Pons (tissue), 1 donor: ENCODE data around the gene NUP210.

ENCODE experiments used
- DNase-seq: peaks from one replicate; pipeline ENCODE4 v3.0.0-alpha.2; 2016; ENCODE audit warnings: low spot score

The NUP210 gene

DNA sequence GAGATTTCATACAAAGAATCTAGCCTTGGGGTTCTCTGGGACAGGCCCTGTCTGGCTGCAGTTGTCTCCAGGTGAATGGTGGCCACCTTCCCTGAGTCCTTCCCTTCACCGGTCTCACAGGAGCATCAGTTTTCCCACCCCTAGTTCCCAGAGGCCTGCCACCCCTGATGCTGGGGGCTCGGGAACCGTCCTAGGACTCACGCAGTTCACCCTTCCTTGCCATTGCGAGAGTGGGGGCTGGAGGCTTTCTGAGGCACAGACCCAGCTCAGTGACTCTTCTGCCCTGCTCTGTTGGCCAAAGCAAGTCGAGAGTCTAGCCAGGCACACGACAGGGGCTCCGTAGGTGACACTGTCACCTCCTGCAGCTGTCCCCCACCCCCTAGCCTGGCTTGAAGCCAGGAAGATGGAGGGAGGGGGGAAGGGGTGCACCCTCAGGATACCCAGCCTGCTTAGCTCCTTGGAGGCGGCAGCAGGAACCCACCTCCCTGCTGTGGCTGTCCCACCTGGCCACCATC lies 130.3 kb downstream of the NUP210 start:
- DNase-seq, result no peak

DNA sequence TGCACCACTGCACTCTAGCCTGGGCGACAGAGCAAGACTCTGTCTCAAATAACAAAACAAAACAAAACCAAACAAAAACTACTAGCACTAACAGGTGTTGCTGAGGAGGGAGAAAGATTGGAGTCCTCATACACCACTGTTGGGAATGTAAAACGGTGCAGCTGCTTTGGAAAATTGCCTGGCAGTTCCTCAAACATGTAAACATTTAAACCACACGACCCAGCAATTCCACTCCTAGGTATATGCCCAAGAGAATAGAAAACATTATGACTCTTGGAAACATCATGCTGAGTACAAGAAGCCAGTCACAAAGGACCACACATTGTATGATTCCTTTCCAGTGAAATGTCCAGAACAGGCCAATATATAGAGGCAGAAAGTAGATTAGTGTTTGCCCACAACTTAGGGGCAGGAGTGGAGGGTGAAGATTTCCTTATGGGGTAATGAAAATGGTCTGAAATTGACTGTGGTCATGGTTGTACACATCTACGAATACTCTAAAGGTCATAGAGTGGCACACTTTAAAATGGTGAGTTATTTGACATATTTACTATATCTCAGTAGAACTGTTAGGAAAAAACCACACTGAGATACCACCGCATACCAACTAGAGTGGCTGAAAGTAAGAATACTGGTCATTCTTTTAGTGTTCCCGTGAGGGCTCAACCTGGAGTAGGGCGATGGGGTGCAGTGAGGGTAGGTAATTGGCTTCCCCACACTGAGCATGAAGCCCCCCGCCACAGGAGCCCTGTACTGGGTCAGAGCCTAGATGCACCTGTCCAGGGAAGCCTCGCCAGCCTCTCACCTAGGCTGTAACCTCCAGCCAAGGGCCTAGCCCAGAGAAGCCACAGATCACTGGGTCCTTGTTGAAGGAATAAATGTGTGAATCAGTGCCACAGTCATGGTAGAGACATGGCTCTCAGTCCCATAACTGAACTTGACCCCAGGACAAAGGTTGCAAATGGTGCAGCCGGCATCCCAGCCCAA lies 131.1 kb downstream of the NUP210 start:
- no peak for DNase-seq

DNA sequence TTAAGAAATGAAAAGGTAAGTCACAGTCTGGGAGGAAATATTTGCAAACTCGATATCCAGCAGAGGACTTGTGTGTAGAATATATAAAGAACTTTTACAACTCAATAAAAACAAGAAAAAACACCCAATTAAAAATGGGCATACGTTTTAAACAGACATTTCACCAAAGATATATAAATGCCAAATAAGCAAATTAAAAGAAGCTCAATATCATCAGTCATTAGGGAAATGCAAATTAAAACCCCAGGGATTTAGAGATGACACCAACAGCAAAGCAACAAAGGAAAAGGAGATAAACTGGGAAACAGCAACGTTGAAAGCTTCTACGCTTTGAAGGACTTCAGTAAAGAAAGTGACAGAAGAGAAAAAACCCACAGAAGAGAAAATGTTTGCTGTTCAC lies 132.3 kb downstream of the NUP210 start:
- no peak for DNase-seq

DNA sequence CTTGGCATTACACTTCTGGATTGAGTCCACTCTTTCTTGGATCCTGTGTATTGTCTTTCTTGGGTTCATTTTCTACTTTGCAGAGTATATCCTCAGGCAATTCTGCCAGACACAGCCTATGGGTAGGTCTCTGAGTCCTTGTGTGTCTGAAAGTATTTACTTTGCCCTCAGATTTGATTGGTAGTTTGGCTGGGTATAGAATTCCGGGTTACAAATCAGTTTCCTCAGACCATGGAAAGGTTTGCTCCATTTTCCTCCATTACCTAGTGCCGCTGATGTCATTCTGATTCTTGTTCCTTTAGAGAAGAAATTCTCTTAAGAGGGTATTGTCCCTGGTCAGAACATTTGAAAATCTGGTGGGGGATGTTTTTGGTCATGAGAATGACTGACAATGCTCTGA lies 133.2 kb downstream of the NUP210 start:
- DNase-seq, result no peak

DNA sequence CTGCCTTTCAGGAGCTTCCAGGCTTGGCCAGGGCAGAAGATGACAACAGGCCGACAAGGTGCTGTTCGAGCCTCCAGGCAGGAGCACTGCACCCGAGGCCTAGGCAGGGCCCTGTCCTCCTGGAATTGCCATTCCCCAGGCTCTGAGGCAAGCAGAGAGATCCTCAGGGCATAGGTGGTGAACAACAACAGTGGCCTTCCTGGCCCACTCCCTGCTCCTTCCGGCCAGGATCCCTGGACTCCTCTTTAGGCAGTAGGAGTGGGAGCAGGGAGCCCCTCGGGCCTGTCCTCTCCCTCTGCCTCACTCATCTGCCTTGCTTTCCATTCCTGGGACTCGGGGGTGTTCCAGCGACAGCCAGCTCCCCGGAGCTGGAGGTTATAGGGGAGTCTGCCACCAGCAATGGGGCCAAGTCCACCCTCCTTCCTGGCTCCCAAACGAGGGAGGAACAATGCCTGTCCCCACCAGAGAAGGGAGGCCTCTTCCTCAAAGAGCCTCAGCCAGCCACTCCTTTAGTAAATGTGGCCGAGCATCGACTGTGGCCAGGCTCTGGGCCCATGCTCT lies 135.0 kb downstream of the NUP210 start:
- no peak for DNase-seq

DNA sequence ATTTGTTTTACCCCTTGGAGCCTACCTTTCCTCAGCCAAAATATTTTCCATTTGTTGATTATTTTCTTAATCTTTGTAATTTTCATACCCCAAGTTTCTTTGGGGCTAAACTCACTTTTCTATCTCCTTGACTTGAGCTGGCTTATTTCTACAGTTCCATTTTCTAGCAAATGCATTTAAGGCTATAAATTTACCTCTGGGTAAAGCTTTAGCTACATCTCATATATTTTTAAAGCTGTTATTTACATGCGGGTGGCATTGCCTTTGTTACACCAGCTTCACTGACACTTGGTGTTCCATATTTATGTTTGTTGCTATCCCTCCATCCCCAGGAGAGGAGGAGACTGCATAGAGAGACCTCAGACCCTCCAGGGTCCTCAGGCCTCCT lies 136.3 kb downstream of the NUP210 start:
- DNase-seq, result no peak

DNA sequence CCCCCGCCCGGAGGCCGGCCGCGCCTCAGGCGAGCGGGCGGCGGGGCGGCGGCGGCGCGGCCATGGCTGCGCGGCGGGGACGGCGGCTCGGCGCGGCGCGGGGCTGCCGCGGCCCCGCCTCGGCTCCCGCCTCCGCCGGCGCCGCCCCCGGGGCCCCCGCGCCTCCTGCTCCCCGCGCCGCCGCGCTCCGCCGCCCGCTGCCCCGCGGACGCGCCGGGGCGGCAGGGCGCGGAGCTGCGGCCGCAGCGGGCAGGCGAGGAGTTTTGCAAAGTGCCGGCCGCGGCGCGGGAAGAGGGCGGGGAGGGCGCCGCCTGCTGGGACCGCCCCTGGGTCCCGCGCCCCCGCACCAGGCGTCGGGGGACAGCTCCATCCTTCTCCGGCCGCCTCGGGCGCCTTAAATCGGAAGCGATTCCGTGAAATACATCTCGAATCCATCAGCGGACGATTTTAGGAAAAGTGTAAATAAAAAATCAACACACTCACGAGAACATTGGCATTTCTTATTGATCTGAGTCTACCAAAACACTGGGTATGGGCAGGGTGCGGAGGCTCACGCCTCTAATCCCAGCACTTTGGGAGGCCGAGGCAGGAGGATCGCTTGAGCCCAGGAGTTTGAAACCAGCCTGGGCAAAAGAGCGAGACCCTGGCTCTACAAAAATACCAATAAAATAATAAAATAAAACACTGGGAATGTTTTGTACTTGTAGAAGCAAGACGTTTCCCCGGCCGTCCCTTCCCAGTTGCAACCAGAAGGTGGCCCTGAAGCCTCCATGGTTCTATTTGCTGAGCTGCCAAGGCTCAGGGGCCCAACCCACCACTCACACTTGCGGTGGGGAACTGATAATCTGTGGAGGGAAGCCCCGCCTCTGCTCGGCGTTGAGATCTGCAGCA lies 136.9 kb downstream of the NUP210 start:
- no peak for DNase-seq

DNA sequence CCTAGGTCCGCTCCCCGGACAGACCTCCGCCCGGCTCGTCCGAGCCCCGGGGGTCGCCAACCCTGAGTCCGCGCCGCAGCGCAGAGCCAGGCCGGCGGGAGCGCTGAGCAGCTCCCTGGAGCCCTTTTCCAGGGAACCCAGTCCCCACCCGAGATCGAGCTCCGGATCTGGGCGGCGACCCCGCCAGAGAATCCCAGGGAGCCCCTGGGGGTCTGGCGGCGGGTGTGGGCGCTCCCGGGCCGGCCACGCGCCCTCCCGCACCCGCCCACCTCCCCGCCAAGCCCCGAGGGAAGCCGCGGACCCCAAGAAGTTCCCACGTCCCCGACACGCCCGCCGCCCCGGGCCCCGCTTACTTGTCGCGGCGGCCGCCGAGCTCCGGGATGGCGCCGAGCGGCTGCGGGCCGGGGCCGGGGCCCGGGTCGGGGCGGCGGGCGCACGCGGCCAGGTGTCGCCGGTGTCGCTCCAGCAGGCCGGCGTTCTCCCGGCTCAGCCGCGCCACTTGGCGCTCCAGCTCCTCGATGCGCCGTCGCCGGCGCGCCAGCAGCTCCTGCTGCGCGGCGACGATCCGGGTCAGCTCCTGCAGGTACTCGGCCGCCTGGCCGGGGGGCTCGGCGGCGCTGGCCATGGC lies 137.7 kb downstream of the NUP210 start:
- no peak for DNase-seq

DNA sequence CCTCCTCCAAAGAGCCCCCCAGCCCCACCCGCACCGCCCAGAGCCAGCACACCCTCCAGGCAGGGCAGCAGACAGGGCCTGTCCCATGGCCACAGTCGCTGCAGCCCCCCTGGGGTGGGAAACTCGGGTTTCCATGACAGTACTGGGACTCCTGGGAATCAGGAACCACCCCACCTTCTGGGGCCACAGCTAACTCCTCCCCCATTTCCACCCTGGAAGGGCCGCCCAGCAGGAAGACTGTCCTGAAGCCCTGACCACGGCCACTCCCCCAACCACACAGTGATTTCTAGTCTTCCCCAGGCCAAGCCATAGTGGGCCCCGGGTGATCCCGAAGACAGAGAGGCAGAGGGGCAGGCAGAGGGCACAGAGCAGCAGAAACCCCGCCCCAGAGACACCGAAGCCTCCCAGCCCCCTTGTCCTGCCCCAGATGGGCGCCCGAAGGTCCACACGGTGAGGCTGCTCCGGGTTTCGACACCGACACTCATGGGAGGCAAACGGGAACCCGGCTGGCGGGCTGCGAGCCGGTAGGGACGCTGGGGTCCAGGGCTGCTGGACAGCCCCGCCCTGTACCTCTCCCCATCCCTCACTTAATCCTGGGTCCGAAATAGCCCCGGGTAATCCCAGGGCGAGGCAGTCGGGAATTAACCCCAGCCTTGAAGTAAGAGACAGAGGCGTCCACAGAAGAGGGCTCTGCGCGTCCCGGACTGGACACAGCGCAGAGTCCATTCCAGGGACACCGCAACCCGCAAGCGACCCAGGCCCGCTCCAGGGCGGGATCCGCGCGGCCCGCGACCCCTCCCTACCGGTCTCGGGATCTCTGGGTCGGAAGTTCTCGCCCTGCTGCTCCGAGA lies 138.4 kb downstream of the NUP210 start:
- no peak for DNase-seq

DNA sequence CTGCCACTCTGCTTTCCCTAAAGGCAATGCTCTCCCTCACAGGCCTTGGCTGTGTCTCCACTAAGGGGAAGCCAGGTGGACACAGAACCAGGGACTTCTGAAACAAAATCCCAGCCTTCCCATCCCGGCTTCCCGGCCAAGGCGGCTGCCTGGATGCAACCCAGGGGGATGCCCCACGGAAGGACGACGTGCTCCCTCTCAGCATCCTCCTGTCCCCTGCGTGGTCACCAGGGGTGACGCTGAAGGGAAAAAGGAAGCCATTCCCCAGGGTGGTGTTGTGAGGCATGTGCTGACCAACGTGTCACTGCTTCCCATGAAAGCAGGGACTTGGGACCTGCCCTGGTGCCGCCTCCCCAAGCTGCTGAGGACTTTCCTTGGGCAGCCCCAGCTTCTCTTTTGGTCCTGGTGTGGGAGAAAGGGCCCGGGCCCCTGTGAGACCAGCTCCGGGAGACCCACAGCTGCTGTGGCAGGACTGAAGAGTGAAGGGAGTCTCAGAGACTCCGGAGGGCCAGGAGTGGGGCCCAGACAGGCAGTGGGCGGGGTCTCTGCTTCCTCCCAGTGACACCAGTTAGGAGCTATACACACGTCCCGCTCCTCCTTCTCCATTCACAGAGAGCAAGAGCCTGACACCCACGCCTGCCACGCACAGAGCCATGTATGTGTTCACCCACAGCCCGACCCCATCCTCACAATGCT lies 139.2 kb downstream of the NUP210 start:
- no peak for DNase-seq

DNA sequence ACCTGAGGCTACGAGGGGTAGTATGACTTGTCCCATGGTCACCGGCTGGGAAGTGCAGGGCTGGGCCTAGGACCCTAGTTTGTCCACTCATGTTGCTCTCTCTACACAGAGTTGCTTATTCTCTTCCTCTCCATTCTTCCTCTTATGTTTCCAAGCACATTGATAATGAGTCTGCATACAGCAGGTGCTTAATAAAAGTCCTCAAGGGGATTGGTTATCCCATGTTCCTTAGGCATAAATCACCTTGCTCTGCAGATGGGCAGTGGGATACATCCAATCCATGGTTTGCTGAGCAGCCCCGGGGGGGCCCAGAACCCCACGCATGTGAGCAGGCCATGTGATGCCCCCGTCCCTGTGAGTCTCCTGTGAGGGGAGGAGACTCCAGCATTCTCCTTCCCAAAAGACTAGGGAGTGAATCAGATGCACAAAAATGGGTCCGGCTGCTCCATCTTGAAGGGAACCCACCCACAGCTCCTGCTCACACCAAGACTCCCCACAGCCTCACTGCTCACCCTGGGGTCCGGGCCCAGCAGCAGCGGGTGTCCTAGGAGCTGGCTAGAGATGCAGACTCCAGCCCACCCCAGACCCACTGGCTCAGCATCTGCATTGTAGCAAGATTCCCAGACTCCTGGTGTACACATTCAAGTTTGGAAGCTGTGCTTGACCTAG lies 139.9 kb downstream of the NUP210 start:
- DNase-seq, result no peak

DNA sequence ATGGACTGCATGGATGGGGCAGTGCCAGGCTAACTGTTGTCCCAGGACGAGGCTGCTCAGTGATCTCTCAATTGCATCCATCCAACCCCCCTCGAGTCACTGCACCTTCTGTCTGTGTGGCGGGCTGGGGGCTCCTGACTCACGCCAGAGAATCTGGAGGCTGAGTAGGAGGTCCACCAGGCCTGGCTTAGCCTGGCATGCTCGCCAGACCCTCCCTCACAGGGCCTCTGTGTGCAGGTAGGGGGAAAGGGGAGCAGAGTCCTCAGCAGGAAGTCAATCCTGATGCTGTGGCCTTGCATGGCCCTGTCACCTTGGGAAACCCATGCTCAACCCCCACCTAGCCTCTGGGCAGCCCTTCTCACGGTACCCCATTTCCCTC lies 140.6 kb downstream of the NUP210 start:
- no peak for DNase-seq

DNA sequence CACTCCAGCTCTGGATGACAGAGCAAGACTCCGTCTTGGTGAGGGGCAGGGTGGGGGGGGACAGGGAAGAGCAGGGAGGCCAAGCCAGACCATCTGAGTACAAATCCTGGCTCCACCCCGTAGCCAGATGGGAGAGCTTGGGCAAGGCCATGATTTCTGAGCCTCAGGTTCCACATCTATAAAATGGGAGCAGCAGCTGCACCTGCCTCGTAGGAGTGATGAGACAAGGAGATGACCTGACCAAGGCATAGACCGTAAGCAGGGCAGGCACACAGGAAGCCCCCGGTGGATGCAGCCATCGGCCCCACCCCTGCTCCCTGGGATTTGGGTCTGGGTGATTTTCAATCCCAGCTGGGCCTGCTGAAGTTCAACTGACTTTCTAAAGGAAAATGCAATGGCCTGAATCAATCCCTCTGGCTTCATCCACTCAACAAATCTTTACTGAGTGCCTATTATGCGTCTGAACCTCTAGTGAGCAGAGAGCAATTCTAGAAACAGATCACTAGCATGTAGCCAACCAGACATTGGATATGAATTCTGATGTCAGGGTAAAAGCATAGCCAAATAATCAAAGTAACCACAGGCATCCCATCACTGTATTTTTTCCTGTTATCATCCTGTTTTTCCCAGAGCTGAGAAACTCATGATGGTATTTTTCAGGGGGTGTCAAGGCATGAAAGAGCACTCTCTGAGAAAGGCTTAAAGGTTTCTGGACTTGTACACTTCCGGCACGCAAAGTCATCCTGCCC lies 141.2 kb downstream of the NUP210 start:
- no peak for DNase-seq

DNA sequence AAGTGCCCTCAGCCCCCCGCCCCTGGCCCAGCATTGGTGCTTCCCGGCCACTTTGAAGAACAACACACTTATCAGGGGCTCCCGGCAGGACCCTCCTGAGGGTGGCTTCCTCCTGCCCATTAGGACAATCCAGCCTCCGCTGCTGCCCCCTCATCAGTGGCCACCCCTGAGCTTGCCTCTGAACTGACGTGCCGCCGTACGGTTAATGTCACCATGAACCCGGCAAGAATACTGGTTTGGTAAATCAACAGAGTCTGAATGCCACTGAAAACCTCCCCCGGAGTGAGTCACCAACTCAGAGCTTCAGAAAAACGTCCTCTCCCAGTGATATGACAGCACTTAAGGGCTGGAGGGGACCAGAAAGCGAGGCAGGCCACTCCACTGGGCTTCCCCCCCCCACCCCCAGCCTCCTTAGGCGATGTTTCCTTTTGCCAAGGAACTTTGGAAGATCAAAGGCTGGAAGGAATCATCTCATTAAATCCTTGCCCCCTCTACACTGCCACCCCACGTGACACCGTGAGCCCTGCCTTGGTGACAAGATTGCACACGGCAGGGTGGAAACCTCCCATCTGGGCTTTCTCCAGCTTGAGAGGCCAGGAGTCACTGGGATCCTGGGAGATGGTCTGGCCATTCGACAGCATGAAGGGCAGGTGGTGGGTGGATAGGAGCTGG lies 142.1 kb downstream of the NUP210 start:
- no peak for DNase-seq

DNA sequence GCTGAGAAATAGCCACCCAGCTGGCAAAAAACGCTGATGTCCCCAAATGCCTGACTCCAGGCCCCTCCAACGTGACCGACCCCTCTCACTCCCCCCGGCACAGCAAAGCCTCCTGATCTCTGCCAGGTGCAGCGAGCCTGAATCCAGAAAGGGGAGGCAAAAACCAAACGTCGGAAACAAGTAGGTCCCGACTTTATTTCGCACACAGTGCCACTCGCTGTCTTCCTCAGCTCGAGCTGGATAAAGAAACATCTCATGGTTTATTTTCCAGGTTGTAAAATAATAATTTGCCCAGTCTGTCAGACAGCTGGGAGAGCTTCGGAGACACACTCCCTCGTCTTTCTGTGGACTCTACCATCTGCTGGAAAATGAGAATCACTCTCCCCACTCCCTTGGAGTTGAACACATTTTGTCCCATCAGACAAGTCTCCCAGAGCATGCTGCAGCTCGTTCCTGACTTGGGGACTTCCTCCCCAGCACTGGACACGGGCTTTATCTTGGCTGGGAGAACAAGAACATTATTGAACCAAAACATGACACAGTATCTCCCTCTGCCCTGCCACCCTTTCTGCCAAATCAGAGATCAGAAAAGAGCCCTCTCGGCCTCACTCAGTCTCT lies 142.8 kb downstream of the NUP210 start:
- peak; percentile 56 for DNase-seq

DNA sequence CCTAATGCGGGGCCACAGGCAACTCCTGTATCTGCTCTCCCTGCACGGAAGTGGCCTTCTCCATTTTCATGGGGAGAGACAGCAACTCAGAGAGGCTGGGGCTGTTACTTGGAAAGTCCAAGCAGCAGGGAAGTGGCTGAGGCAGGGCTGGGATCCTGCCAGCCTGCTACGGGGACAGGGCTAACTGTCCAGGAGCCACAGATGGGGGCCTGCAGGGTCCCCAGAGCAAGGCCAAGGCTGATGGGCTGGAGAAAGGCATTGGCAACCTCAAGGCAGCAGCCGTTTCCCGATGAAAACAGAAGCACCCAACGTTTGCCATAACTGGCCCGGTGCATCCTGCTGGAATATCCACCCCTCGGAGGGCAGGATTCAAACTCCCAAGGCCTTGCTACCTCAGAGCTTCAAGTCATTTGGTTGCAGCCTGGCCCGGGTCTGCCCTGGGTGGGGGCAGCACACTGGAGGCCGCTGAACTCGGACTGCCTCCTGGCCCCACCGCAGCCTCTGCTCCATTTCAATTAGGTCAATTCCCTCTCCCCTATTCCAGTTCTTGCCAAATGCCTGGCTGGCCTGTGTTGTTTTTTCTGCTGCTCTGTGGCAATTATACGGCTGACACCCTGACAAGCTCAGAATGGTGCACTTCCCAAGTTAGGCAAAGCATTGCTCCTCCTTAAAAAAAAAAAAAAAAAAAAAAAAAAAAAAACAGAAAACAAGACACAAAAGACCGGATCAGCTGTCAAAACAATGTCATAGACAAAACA lies 143.5 kb downstream of the NUP210 start:
- DNase-seq, result peak; percentile 38

DNA sequence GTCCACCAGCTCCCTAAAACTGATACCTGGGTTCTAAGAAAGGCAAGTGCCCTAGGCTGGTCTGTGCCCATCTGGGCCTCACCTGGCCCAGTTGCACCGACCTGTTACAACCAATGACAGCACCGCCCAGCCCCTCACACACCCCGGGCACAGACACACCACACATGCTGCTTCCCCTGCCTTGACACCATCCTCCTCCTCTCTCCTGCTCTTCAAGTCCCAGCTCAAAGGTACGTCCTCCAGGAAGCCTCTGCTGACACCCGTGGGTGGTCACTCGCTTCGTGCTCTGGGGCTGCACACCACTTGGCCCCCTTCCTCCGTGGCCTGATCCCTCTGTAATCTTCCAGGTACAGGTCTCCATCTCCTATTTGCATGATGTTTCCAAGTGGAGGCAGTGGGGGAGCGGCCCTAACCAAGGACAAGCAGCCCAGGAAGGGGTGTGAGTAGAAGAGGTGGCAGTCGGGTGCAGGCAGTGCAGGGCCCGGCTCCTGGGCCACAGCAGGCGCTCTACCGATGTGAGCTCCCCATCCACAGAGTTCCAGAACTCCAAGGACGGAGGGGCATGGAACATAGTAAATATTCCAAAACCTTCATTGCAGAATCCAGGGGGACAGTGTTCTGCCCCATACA lies 144.6 kb downstream of the NUP210 start:
- no peak for DNase-seq
